ENCODE measurements around the gene ADCYAP1R1. TPM values are rescaled to one million over a fixed set of nuclear protein-coding genes. Genes with fewer than 3 reads are reported as not detected.

ADCYAP1R1 gene
- total RNA-seq, 1 donor from 2014 or later = 2.9 TPM

DNA sequence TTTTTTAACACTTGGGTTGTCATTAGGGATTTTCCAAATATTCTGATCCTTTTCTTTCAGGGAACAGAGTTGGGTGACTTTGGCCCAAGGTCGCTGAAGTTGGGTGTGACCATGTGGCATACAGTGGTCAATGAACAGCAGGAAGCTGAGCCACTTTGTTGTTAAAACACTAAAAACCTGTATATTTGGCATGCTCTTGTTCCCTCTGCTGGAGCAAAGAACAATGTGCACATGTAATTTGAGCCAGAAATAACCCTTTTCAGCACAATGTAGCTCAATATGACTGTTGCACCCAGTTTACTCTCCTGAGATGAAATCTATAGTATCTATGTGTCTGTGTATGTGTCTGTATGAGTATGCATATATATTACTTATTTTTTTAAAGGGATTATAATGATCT lies 74.9 kb downstream of the ADCYAP1R1 start:
- DNase-seq (no peak), ATAC-seq (no peak)
- Histone ChIP-seq H3K9me3 (no peaks in the 10 kb centered on the region), H3K4me1 (no peaks in the 10 kb centered on the region), H3K36me3 (no peaks in the 10 kb centered on the region), H3K4me3 (no peak overlapping the region), H3K27ac (no peak overlapping the region), H3K27me3 (ENCODE audit: low read depth) (peaks cover 18% of the 10 kb centered on the region)
- intact Hi-C loops (cut with DNase I) = no loop called here
- TF ChIP-seq, protein P1, sequence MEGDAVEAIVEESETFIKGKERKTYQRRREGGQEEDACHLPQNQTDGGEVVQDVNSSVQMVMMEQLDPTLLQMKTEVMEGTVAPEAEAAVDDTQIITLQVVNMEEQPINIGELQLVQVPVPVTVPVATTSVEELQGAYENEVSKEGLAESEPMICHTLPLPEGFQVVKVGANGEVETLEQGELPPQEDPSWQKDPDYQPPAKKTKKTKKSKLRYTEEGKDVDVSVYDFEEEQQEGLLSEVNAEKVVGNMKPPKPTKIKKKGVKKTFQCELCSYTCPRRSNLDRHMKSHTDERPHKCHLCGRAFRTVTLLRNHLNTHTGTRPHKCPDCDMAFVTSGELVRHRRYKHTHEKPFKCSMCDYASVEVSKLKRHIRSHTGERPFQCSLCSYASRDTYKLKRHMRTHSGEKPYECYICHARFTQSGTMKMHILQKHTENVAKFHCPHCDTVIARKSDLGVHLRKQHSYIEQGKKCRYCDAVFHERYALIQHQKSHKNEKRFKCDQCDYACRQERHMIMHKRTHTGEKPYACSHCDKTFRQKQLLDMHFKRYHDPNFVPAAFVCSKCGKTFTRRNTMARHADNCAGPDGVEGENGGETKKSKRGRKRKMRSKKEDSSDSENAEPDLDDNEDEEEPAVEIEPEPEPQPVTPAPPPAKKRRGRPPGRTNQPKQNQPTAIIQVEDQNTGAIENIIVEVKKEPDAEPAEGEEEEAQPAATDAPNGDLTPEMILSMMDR (IDR thresholded peaks at IDR 0.05) = no peak

DNA sequence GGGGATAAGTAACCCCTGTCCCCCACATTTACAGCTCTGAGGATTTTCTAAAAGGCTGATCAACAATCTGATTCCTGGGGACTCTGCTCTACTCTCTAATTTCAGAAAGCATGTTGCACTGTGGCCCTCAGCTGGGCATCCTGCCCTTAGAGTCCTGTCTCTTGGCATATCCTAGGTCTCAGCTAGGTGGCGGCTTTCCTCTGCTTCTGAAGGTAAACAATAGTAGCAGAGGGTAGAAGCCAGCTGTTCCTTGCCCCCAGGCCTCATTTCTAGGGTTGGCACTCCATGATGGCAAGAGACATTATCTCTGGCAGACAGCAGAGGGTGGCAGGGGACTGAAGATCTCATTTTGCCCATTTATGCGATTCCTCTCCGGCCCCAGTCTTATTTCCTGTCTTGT lies 77.0 kb downstream of the ADCYAP1R1 start:
- no peaks in the 10 kb centered on the region for H3K36me3 ChIP-seq
- no peak overlapping the region for H3K4me3 ChIP-seq
- no peak overlapping the region for H3K27ac ChIP-seq
- no peaks in the 10 kb centered on the region for H3K4me1 ChIP-seq
- peaks cover 18% of the 10 kb centered on the region for H3K27me3 ChIP-seq (ENCODE audit: low read depth)
- intact Hi-C loops (cut with DNase I) = no loop called here
- TF ChIP-seq, protein P1 (IDR thresholded peaks at IDR 0.05) = no peak
- no peak for DNase-seq
- no peaks in the 10 kb centered on the region for H3K9me3 ChIP-seq
- ATAC-seq = no peak

DNA sequence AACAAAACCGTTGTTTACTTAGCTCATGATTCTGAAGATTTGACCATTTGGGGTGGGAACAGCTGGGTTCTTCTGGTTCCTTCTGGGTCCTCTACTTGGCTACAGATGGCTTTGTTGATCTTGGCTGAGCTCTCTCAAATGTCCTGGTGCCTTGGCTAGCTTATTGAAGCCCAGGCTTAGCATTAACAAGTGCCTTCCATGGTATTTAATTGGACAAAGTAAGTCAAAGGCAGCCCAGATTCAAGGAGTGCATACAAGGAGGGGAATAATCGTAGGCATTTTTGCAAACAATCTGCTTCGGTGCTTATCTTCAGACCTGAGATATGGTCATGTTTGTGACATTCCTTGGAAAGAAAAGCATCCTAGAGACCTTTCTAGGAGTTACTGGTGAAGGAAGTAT lies 81.4 kb downstream of the ADCYAP1R1 start:
- ATAC-seq (peak in 1 of 2 donors; percentile 64), DNase-seq (no peak)
- H3K9me3 ChIP-seq = no peaks in the 10 kb centered on the region
- H3K36me3 ChIP-seq = no peaks in the 10 kb centered on the region
- TF ChIP-seq, protein P1 (IDR thresholded peaks at IDR 0.05) = no peak
- intact Hi-C loops (cut with DNase I) = no loop called here
- no peak overlapping the region for H3K27ac ChIP-seq
- H3K27me3 ChIP-seq (ENCODE audit: low read depth) = peaks cover 6% of the 10 kb centered on the region
- peaks cover 5% of the 10 kb centered on the region for H3K4me1 ChIP-seq
- no peak overlapping the region for H3K4me3 ChIP-seq

DNA sequence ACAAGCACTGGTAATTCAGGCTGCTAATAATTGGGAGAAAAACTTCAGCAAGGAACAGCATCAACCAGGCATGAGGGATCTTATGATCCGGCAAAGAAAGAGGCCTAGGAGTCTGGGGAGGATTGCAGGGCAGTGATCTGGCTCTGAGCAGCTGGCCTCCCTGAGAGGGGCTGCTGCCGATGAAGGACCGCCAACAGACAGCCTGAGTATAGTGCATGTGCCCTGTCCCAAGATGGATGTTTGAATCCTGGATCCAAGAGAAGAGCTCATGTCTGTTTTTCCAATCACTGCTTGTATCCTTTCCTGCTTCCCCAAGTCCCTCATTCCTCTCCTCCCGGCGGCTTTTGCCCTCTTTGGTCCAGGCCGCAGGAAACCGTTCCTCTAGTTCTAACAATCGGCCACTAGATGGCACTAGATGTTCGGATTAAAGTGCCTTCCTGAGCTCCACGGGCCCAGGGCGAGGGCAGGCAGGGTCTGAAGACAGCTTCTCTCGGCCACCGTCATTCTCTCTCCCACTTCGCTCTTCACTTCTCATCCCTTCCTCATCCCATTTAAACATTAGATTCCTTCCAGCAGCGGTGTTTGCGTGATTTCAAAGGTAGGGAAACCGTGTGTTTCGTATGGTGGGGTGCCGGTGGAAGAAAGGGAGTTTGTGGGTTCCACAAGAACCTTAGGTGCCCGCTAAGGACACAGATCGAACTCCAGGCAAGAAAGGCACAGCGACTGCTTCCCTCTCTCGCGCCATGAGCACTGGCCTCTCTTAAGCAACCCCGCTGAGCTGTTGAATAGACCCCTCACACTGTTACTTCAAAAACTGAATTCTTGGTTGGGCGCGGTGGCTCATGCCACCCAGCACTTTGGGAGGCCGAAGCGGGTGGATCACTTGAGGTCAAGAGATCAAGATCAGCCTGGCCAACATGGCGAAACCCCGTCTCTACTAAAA lies 82.4 kb downstream of the ADCYAP1R1 start:
- Histone ChIP-seq H3K9me3 (no peaks in the 10 kb centered on the region), H3K36me3 (no peaks in the 10 kb centered on the region), H3K4me1 (peaks cover 5% of the 10 kb centered on the region), H3K4me3 (no peak overlapping the region), H3K27ac (no peak overlapping the region), H3K27me3 (ENCODE audit: low read depth) (no peaks in the 10 kb centered on the region)
- ATAC-seq (peak; percentile 90 to 94), DNase-seq (peak; percentile 63)
- intact Hi-C loops (cut with DNase I) = no loop called here
- TF ChIP-seq, protein P1 (IDR thresholded peaks at IDR 0.05) = peak; percentile 74

DNA sequence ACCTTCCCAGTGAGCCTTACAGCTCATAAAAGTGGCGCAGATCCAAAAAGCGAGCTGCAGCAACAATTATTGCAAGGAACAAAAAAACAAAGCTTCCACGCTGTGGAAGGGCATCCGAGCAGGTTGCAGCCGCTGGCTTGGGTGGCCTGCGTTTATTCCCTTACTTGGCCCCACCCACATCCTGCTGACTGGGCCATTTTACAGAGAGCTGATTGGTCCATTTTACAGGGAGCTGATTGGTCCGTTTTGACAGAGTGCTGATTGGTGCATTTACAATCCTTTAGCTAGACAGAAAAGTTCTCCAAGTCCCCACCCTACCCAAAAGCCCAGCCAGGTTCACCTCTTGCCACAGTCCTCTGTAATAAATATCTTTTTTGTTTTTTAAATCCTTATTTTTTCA lies 85.1 kb downstream of the ADCYAP1R1 start:
- Histone ChIP-seq H3K9me3 (no peaks in the 10 kb centered on the region), H3K4me3 (no peak overlapping the region), H3K27me3 (ENCODE audit: low read depth) (no peaks in the 10 kb centered on the region), H3K27ac (no peak overlapping the region), H3K4me1 (peaks cover 5% of the 10 kb centered on the region), H3K36me3 (no peaks in the 10 kb centered on the region)
- ATAC-seq = no peak
- intact Hi-C loops (cut with DNase I) = no loop called here
- TF ChIP-seq, protein P1 (IDR thresholded peaks at IDR 0.05) = no peak
- no peak for DNase-seq
